Measurements from ENCODE around the gene TBX5.

TBX5 gene

DNA sequence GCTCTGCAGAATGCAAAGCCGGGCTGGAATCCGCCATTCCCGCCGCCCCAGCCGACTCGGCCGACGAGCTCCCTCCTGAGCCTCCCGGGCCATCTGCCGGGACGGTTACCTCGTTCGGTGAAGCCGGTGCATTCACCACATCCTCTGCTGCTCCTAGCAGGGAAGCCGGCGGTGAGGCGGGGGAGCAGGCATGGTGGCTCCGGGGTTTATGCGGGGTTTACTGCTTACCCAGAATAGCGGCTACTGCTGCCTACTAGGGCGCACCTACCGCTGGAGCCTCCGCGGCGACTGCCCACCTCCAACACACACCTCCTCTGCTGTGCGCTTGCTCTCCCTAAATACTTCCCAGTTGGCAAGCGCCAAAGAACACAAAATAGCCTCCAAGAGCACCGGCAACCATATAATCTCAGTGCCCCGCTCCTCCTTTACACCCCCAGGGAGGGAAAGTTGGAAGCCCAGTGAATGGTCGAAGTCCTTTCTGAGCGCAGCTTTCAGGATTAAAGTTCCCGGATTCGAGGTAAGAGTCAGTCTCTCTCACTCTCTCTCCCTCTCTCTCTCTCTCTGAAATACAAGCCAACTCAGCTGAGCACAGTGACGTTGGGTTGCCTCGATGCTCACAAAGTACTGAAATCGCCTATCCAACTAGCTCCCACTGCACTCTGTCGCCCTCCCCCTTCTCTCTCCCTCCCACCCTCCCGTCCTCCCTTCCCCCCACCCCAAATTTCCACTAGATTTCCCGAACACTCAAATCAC is at the start of gene TBX5:
TSS of gene TBX5 (minus strand) at position 626 of the 753 bp plus-strand sequence. CDS start 2,246 bp downstream, outside the sequence.
- no peak for DNase-seq (ENCODE audit: low spot score)

- DNase-seq (ENCODE audit: low spot score): no peak
These were observed 45.7 kb upstream of the TBX5 start for GRCh38 chr12:114451657-114452056.

DNA sequence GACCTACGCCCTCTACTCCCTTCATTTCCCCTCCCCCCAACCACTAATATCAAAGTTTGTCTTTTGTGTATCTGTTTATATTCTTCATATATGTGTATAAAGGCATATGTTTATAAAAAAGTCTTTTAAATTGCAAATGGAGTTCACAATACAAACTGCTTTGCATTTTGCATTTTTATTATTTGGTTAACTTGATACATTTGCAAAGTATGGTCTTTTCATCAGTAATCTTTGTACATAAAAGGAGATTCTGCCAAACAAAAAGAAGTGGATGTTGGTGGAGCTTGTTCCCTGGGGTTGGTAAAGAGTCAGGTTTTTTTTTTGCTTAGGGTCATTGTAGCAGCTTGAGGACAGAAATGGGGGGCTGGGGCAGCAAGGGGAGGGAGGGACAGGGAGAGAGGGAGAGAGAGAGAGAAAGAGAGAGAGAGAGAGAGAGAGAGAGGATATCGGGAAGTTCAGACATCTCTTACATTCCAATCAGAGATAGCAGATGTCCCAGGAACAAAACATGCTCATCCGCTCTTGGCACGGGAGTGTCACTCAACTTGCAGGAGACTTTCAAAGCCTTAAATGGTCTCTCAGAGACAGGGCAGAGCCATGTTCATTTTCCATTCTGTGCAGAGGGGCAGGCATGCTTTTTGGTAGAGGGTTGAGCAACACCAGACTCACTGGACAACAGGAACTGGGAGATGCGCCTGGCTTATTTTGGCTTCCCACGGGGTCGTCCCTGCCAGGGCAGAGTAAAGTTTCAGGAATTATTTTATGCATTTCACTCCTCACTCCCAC is 44.8 kb upstream of the TBX5 start:
- no peak for DNase-seq (ENCODE audit: low spot score)

GRCh38 chr12:114450019-114450418 is 44.1 kb upstream of the TBX5 start:
- no peak for DNase-seq (ENCODE audit: low spot score)

- DNase-seq (ENCODE audit: low spot score): no peak
These were observed 42.6 kb upstream of the TBX5 start for GRCh38 chr12:114448618-114448933.

DNA sequence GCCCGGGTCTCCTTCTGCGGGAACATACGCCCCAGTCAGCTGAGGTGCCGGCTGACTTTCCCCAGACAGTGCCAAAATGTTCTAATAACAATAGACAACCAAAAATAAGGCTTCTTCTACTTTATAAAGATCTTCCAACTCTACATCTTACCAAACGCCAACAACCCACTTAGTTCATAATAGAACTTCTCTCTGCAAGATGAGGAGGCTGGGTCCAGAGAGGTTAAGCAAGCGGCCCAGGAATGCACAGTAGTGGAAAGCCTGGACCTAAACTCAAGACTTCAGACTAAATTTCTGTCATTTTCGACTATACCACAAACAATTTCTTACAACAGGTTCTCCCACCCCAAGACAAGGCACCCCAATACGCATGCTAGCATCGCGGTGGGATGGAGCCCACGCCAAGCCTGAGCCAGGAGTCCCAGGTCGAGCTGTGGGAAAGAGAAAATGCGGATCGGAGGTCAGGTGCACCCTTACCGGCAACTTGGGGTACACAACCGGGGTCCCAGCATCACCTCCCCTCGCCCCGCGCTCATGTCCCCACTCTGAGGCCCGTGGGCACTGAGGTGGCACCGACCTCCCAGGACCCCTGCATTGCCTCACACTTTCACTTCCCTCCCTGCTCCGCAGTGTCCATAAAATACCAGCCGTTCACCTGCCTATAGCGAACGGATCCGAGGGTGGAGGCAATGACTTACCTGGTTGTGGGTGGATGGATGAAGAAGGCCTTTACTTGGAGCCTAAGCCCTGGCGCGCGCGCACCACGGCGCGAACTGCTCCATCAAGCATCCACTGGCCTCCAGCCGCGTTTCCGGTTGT is 42.1 kb upstream of the TBX5 start:
- DNase-seq (ENCODE audit: low spot score): no peak

DNA sequence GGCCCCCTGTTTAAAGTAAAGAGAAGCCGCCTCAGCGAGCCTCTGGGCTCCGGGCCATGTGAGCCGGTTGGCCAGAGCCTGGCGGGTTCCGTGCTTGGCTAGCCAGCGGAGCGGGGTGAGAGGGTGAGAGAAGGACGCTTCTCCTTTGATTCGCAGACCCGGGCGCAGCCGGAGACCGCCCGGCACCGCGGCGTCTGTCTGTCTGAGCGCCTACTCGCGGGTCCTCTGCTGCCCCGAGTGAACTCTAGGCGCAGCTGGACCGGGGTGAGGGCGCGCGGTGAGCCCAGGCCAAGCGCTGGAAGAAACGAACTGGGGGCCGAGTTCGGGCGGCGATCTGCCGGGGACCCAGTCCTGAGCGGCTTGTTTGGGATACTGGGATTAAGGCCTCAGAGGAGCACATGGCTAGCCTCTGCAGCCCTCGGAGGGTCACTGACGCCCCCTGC is 41.4 kb upstream of the TBX5 start:
- DNase-seq (ENCODE audit: low spot score): no peak

DNA sequence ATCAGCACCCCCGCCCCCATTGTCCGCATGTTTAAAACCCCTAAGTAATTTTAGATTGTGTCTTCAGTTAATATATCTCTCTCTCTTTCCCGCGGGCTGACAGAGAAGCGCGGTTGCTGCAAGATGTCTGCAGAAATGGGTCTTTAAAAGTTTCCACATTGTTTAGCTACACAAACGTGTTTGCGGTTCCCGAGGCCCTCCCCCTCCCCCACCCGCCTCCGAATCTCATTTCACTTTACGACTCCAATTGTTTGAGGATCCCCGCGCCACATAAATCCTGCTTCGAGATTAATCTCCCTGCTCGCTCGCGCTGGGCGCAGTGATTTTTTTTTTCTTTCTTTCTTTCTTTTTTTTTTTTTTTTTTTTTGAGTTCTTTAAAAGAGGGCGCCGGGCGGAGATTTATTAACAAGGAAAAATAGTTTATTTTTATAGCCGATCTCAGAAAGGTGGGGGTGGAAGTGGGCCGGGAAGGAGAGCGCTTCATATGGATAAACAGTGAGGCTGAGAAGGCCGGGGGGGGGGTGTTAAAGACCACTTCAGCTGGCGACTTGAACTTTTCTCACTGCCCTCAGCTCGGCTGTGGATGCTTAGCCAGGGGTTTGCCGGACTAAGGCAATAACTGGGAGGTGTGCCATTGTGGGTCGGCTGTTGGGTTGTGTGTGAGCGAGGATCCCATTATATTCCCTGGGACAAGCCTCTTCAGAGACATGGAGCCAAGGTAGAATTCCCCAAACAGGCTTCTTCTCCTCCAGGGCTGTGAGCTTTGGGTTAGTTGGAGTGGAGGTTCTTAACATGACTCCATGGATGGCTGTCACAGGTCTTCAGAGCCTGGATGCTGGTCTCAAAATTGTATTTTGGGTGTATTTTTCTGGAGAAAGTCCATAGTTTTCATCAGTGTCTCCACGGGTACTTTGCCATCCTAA is 39.7 kb upstream of the TBX5 start:
- DNase-seq (ENCODE audit: low spot score): no peak

- DNase-seq (ENCODE audit: low spot score): no peak
These were observed 38.7 kb upstream of the TBX5 start for GRCh38 chr12:114444422-114445279.

DNA sequence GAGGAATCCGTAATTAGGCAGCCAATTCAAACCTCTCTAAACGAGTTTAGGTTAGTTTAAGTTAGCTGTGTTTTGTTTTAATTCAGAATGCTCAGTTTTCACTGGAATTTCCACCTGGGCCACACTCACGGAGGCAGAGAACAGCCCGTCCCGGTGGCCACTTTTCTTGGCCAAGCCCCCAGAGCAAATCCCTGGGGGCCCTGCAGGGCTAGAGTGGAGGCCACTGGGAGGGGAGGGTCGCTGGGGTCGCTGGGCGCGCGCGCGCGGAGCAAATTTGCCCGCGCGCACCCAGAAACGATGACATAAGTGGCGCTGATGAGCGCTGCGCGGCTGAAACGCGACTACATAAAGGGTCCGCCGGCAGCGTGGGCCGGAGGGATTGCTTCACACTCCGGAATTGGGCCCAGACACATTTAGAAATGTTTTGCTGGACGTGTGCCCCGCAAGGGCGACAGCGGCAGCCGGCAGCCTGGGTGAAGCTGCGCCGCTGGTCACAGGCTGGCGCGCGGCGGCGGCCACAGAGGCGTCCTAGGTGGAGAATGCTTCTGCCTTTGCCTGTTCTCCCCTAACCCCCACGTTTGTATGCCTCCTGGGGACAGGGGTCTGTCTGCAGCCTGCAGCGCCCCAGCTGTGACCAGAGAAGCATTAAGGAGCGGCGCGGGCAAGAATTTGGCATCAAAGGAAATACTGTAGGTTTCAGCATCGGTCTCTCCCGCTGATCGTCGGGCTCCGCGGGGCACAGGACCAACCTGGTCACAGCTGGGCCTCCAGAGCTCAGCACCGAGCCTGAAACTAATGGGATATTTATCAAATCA is 37.9 kb upstream of the TBX5 start:
- DNase-seq (ENCODE audit: low spot score): no peak

DNA sequence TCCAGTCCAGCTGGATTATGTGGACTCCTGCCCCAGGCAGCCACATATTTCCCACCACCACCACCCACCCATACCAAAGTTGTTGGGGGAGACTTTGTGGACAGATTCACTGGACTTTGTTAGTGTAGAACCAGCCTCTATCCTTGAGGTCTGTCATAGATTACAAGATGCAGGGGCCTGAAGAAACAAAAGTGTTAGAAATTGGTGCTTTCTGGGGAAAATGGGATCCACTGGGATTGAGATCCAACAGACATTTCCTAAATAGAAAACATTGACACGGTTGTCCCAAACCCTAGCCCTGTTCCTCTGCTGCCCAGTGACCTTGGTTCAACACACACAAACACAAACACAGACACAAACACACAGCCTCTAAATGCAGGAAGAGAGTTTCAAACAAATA is 36.6 kb upstream of the TBX5 start:
- DNase-seq (ENCODE audit: low spot score): no peak

DNA sequence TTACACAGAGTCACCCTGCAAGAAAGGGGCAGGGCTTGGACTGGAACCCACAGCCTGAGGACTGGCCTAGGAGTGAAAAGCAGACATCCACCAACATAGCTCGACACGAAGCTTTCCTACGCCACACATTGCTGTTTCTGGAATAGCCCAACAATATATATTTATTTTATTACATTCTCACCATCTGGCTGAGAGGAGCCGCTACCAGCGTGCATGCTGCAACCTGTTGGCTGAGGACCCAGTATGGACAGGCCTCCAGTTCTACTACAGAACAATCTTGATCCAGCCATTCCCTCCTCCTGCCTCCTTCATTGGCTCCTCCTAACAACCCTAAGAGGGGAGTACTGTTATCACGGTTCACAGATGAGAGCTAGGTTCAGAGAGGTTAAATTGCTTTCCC is 35.6 kb upstream of the TBX5 start:
- no peak for DNase-seq (ENCODE audit: low spot score)

- no peak for DNase-seq (ENCODE audit: low spot score)
These were observed 35.1 kb upstream of the TBX5 start for GRCh38 chr12:114441039-114441383.

DNA sequence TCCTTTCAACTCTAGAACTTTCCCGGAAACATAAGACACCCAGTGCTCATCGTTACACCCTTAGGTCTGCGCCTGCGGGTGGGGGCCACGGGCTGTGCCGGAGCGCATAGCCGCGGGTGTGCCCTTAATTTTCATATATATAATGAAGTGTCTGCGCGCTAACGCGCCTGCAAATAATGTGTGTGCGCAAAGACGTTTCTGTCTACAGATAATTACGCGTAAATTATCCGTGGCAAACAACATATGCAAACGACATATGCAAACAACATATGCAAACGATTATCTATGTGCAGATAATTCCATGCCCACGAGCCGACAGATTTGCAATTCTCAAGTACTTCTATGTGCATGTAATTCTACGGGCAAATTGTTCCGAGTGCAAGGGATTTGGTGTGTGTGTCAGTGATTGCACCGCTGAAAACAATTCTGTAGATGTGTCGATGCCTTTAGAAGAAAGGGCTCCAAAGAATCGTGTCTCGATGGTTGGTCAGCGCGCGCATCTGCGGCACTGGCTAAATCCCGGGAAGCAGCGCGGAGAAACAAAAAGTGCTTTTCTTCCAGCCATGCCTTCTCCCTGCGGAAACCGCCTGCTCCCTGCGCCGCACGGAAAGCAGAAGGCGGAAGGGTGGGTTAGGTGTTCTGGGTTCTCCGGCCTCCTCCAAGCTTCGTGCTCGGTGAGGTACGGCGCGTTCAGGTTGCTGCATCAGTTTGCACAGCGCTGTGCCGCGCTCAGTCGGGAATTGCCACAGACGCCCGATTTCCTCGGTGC is 34.5 kb upstream of the TBX5 start:
- no peak for DNase-seq (ENCODE audit: low spot score)

GRCh38 chr12:114439817-114440216 is 33.9 kb upstream of the TBX5 start:
- no peak for DNase-seq (ENCODE audit: low spot score)

DNA sequence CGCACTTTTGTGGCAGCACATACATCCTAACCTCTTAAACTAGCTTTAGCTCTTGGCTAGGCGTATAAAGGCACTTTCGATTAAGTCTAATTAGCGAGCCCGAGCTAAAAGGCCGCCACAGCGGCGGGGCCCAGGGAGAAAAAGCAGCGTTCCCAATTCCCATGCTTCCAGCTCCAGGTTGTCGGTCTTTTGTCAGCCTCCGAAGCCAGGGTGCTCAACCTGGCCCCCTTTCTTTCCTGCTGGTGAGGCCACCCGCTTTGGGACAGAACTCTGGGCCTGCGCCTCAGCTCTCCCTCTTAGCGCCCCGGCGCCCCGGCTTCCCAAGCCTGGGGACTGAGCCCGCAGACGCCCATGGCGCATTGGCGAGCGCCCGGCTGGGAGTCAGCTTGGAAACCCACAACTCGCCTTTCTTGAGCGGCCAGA is 33.3 kb upstream of the TBX5 start:
- no peak for DNase-seq (ENCODE audit: low spot score)

GRCh38 chr12:114438635-114439256 is 32.8 kb upstream of the TBX5 start:
- no peak for DNase-seq (ENCODE audit: low spot score)

- no peak for DNase-seq (ENCODE audit: low spot score)
These were observed 28.4 kb upstream of the TBX5 start for GRCh38 chr12:114434341-114434740.

- no peak for DNase-seq (ENCODE audit: low spot score)
These were observed 26.0 kb upstream of the TBX5 start for GRCh38 chr12:114431902-114432301.

Measured in HuH-7.5 (cell line).